HCT116 (cell line): ENCODE results near the gene SLC25A30.

ENCODE experiments used
- EZH2 ChIP-seq: fragments of 200-600 bp; sonication (generic); IDR thresholded peaks from 2 replicates; pipeline ENCODE4 v1.6.1; 2017; ENCODE audit warnings: antibody characterized with exemption, mixed run types
- EZH2phosphoT487 ChIP-seq: fragments of 200-600 bp; IDR thresholded peaks from 2 replicates; pipeline ENCODE4 v1.6.1; 2018; ENCODE audit warnings: antibody characterized with exemption, borderline replicate concordance
- POLR2A ChIP-seq: IDR thresholded peaks from 2 replicates; pipeline ENCODE4 v1.7.0; 2011; ENCODE audit warnings: borderline replicate concordance; ENCODE audit not compliant: insufficient read depth, insufficient read length; ENCODE audit errors: extremely low read depth
- POLR2AphosphoS5 ChIP-seq: IDR thresholded peaks from 2 replicates; pipeline ENCODE4 v1.6.1; 2011; ENCODE audit warnings: mild to moderate bottlenecking, low read depth, low read length, moderate library complexity
- TF ChIP-seq, protein P1 (sequence below), 3 experiments: fragments of 200-600 bp in 1 of 3; sonication (generic) in 1 of 3; IDR thresholded peaks in 2 of 3; conservative IDR thresholded peaks in 1 of 3; 2 replicates each; pipeline ENCODE4 v1.5.1; 2012 to 2017; ENCODE audit warnings: low read depth in 2 of 3, low read length in 2 of 3, antibody characterized with exemption in 1 of 3, borderline replicate concordance in 1 of 3, control low read depth in 1 of 3, mild to moderate bottlenecking in 1 of 3, mixed read lengths in 1 of 3, mixed run types in 1 of 3, moderate library complexity in 1 of 3; ENCODE audit not compliant: insufficient read depth in 1 of 3
- TF ChIP-seq, protein P2 (sequence below): IDR thresholded peaks from 2 replicates; pipeline ENCODE4 v1.6.1; 2012; ENCODE audit warnings: low read depth

- TF ChIP-seq EZH2phosphoT487 (no peak), POLR2AphosphoS5 (no peak), POLR2A (no peak), EZH2 (no peak)
- TF ChIP-seq, protein P1, sequence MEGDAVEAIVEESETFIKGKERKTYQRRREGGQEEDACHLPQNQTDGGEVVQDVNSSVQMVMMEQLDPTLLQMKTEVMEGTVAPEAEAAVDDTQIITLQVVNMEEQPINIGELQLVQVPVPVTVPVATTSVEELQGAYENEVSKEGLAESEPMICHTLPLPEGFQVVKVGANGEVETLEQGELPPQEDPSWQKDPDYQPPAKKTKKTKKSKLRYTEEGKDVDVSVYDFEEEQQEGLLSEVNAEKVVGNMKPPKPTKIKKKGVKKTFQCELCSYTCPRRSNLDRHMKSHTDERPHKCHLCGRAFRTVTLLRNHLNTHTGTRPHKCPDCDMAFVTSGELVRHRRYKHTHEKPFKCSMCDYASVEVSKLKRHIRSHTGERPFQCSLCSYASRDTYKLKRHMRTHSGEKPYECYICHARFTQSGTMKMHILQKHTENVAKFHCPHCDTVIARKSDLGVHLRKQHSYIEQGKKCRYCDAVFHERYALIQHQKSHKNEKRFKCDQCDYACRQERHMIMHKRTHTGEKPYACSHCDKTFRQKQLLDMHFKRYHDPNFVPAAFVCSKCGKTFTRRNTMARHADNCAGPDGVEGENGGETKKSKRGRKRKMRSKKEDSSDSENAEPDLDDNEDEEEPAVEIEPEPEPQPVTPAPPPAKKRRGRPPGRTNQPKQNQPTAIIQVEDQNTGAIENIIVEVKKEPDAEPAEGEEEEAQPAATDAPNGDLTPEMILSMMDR (IDR thresholded peaks at IDR 0.05 in 2 of 3, conservative IDR thresholded peaks at IDR 0.05 in 1 of 3; ENCODE audit: borderline replicate concordance in 1 of 3, insufficient read depth in 1 of 3, low read depth in 2 of 3, low read length in 2 of 3): no peak
- TF ChIP-seq, protein P2, sequence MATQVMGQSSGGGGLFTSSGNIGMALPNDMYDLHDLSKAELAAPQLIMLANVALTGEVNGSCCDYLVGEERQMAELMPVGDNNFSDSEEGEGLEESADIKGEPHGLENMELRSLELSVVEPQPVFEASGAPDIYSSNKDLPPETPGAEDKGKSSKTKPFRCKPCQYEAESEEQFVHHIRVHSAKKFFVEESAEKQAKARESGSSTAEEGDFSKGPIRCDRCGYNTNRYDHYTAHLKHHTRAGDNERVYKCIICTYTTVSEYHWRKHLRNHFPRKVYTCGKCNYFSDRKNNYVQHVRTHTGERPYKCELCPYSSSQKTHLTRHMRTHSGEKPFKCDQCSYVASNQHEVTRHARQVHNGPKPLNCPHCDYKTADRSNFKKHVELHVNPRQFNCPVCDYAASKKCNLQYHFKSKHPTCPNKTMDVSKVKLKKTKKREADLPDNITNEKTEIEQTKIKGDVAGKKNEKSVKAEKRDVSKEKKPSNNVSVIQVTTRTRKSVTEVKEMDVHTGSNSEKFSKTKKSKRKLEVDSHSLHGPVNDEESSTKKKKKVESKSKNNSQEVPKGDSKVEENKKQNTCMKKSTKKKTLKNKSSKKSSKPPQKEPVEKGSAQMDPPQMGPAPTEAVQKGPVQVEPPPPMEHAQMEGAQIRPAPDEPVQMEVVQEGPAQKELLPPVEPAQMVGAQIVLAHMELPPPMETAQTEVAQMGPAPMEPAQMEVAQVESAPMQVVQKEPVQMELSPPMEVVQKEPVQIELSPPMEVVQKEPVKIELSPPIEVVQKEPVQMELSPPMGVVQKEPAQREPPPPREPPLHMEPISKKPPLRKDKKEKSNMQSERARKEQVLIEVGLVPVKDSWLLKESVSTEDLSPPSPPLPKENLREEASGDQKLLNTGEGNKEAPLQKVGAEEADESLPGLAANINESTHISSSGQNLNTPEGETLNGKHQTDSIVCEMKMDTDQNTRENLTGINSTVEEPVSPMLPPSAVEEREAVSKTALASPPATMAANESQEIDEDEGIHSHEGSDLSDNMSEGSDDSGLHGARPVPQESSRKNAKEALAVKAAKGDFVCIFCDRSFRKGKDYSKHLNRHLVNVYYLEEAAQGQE: no peak
Observed at GRCh38 chr13:45385320-45385719, 32.9 kb downstream of the SLC25A30 start.
